Activated CD8-positive, alpha-beta memory T cell treated with anti-CD3 and anti-CD28 coated beads, Interleukin-2, amount 50 U/mL, for 48 hours (primary cell): ENCODE data around the gene CHRD.

Source experiments
- DNase-seq: peaks from one replicate; pipeline ENCODE4 v3.0.0-alpha.2; 2020

CHRD gene

GRCh38 chr3:184347321-184348056 lies 32.4 kb upstream of the CHRD start:
- no peak for DNase-seq

- no peak for DNase-seq
Observed at GRCh38 chr3:184348057-184348382, 31.8 kb upstream of the CHRD start.

- no peak for DNase-seq
Observed at GRCh38 chr3:184349563-184350470, 30.0 kb upstream of the CHRD start.

GRCh38 chr3:184350618-184351017 lies 29.2 kb upstream of the CHRD start:
- no peak for DNase-seq

- DNase-seq: no peak
Observed at GRCh38 chr3:184351511-184352148, 28.2 kb upstream of the CHRD start.

GRCh38 chr3:184352149-184352785 lies 27.6 kb upstream of the CHRD start:
- DNase-seq: no peak

- no peak for DNase-seq
Observed at GRCh38 chr3:184352897-184353545, 26.8 kb upstream of the CHRD start.

GRCh38 chr3:184353546-184353941 lies 26.3 kb upstream of the CHRD start:
- DNase-seq: no peak

- peak; percentile 89 for DNase-seq
Observed at GRCh38 chr3:184354121-184354728, 25.6 kb upstream of the CHRD start.

GRCh38 chr3:184354754-184355153 lies 25.1 kb upstream of the CHRD start:
- no peak for DNase-seq

- no peak for DNase-seq
Observed at GRCh38 chr3:184355261-184356040, 24.4 kb upstream of the CHRD start.

GRCh38 chr3:184357248-184358123 lies 22.4 kb upstream of the CHRD start:
- no peak for DNase-seq

- no peak for DNase-seq
Observed at GRCh38 chr3:184358124-184358767, 21.6 kb upstream of the CHRD start.

- DNase-seq: no peak
Observed at GRCh38 chr3:184358921-184359350, 20.9 kb upstream of the CHRD start.

GRCh38 chr3:184359610-184360009 lies 20.2 kb upstream of the CHRD start:
- no peak for DNase-seq

- no peak for DNase-seq
Observed at GRCh38 chr3:184360070-184360928, 19.6 kb upstream of the CHRD start.

GRCh38 chr3:184360929-184361531 lies 18.8 kb upstream of the CHRD start:
- no peak for DNase-seq

GRCh38 chr3:184361532-184361931 lies 18.3 kb upstream of the CHRD start, which contains the start of the genes CLCN2 and POLR2H:
CLCN2 (minus strand) TSS chr3:184361605; CDS start chr3:184361479, 126 bp downstream.
POLR2H (plus strand) TSS chr3:184361710; CDS start chr3:184363493, 1,783 bp downstream.
- DNase-seq: peak; percentile 79
